Measurements from ENCODE around the gene SPATA17. TPM values are rescaled to one million over a fixed set of nuclear protein-coding genes. Genes with fewer than 3 reads are reported as not detected.
A peak's percentile ranks its signal among the peaks of the same experiment; 100 is the strongest.

Gene SPATA17
- polyA plus RNA-seq, 1 of the 3 experiments (the other 2 are of a cell fraction), result 1.2 TPM

- TF ChIP-seq NFIC (IDR thresholded peaks at IDR 0.05; ENCODE audit: borderline replicate concordance) (no peak), RCOR1 (IDR thresholded peaks at IDR 0.05; ENCODE audit: low read length) (no peak), MXI1 (IDR thresholded peaks at IDR 0.05; ENCODE audit: low read depth, low read length) (no peak), NRF1 (IDR thresholded peaks at IDR 0.05; ENCODE audit: low read depth, low read length) (no peak)
These were observed 245.3 kb downstream of the SPATA17 start (continued) for GRCh38 chr1:217876401-217876800.

- Histone ChIP-seq H3K9ac (no peak overlapping the region), H4K20me1 (ENCODE audit: insufficient read depth) (no peaks in the 10 kb centered on the region), H3K79me2 (ENCODE audit: insufficient read depth) (no peaks in the 10 kb centered on the region), H3K4me1 (ENCODE audit: control insufficient read depth in 1 of 2, insufficient read depth in 2 of 2, low read depth in 1 of 2, low read length in 1 of 2) (peaks cover 5 to 12% of the 10 kb centered on the region in 2 experiments; a peak in 3 of 4 replicates), H3F3A (replicated peaks; ENCODE audit: insufficient read depth) (peaks cover 17% of the 10 kb centered on the region), H3K4me2 (no peak overlapping the region), H2AFZ (ENCODE audit: low read depth) (no peak overlapping the region), H3K9me3 (no peaks in the 10 kb centered on the region), H3K9me2 (no peaks in the 10 kb centered on the region), H3K27ac (ENCODE audit: low read depth in 2 of 2, low read length in 1 of 2) (no peak overlapping the region), H3K27me3 (ENCODE audit: insufficient read depth) (no peaks in the 10 kb centered on the region), H3K36me3 (replicated peaks in 1 of 2; ENCODE audit: control insufficient read depth in 1 of 2, insufficient read depth in 2 of 2, low read length in 1 of 2) (no peaks in the 10 kb centered on the region), H3K4me3 (ENCODE audit: low read depth in 2 of 2, low read length in 1 of 2) (no peak overlapping the region)
- ChIA-PET POLR2A (no interaction called here), CTCF (interaction anchor here (1.0 kb wide), 1 partner anchor 20 kb away, joined by 3 read pairs; no protein-coding TSS in a partner anchor)
- TF ChIP-seq MEF2A (IDR thresholded peaks at IDR 0.05; ENCODE audit: borderline replicate concordance, low read depth) (no peak), FOSL2 (IDR thresholded peaks at IDR 0.05; ENCODE audit: borderline replicate concordance, low read depth) (no peak), MXI1 (IDR thresholded peaks at IDR 0.05; ENCODE audit: low read depth, low read length) (no peak), TCF12 (IDR thresholded peaks at IDR 0.05) (0 out of 2 replicates have a peak, but pooled peaks have one; percentile 22), PBX3 (IDR thresholded peaks at IDR 0.05) (no peak)
- no peak for DNase-seq
- 70% methylated on average over 5 of the region's 5 CpGs for WGBS (ENCODE audit: low lambda C conversion rate)
These were observed 245.8 kb downstream of the SPATA17 start for GRCh38 chr1:217876896-217877295.

- H3K27ac ChIP-seq (ENCODE audit: low read depth in 2 of 2, low read length in 1 of 2), result peak overlapping the region; percentile 79 to 88; a peak in 3 of 4 replicates
- no peaks in the 10 kb centered on the region for H3K9me2 ChIP-seq
- no peak overlapping the region; a peak in 1 of 4 replicates for H3K4me3 ChIP-seq (ENCODE audit: low read depth in 2 of 2, low read length in 1 of 2)
- no peak for DNase-seq
- peak overlapping the region; percentile 42 for H3K4me2 ChIP-seq
- no peaks in the 10 kb centered on the region for H3K36me3 ChIP-seq (replicated peaks in 1 of 2; ENCODE audit: control insufficient read depth in 1 of 2, insufficient read depth in 2 of 2, low read length in 1 of 2)
- H3K4me1 ChIP-seq (ENCODE audit: control insufficient read depth in 1 of 2, insufficient read depth in 2 of 2, low read depth in 1 of 2, low read length in 1 of 2), result peaks cover 5 to 19% of the 10 kb centered on the region in 2 experiments; a peak in 3 of 4 replicates
- no peaks in the 10 kb centered on the region for H3K79me2 ChIP-seq (ENCODE audit: insufficient read depth)
- H3K27me3 ChIP-seq (ENCODE audit: insufficient read depth), result no peaks in the 10 kb centered on the region
- no peak overlapping the region for H2AFZ ChIP-seq (ENCODE audit: low read depth)
- peaks cover 25% of the 10 kb centered on the region for H3F3A ChIP-seq (replicated peaks; ENCODE audit: insufficient read depth)
- H4K20me1 ChIP-seq (ENCODE audit: insufficient read depth), result no peaks in the 10 kb centered on the region
- POLR2A ChIA-PET, result no interaction called here
- CTCF ChIA-PET, result no interaction called here
- no peaks in the 10 kb centered on the region for H3K9me3 ChIP-seq
- no peak overlapping the region; the same call in 1 of the 2 replicates for H3K9ac ChIP-seq
- no peak for TF ChIP-seq EZH2phosphoT487 (IDR thresholded peaks at IDR 0.05; ENCODE audit: borderline replicate concordance, low read depth)
- TF ChIP-seq GABPA (IDR thresholded peaks at IDR 0.05; ENCODE audit: low read depth), result no peak
- TF ChIP-seq YY1 (IDR thresholded peaks at IDR 0.05; ENCODE audit: low read depth), result no peak
- TF ChIP-seq RFX5 (IDR thresholded peaks at IDR 0.05; ENCODE audit: low read length), result no peak
- no peak for TF ChIP-seq ZBTB33 (IDR thresholded peaks at IDR 0.05; ENCODE audit: borderline replicate concordance, low read depth)
- peak; percentile 35; the same call in 1 of the 2 replicates for TF ChIP-seq ELF1 (IDR thresholded peaks at IDR 0.05)
- no peak for TF ChIP-seq MXI1 (IDR thresholded peaks at IDR 0.05; ENCODE audit: low read depth, low read length)
- peak; percentile 82 for TF ChIP-seq JUND (IDR thresholded peaks at IDR 0.05)
- TF ChIP-seq MAX (IDR thresholded peaks at IDR 0.05; ENCODE audit: low read depth), result no peak
- TF ChIP-seq POLR2AphosphoS5 (IDR thresholded peaks at IDR 0.05; ENCODE audit: low read depth, low read length), result no peak
- TF ChIP-seq TAF1 (IDR thresholded peaks at IDR 0.05; ENCODE audit: borderline replicate concordance, low read depth, low read length), result no peak
- TF ChIP-seq EP300 (IDR thresholded peaks at IDR 0.05; ENCODE audit: borderline replicate concordance in 1 of 2, low read depth in 1 of 2, low read length in 1 of 2), result peak in 1 of 2 experiments; percentile 84; a peak in 3 of 4 replicates
- no peak for TF ChIP-seq GATA2 (CRISPR knock-in tag; IDR thresholded peaks at IDR 0.05)
- peak; percentile 42 for TF ChIP-seq FOSL2 (IDR thresholded peaks at IDR 0.05; ENCODE audit: borderline replicate concordance, low read depth)
- peak; percentile 88; the same call in 1 of the 2 replicates for TF ChIP-seq TEAD4 (IDR thresholded peaks at IDR 0.05; ENCODE audit: borderline replicate concordance, insufficient read depth)
- peak; percentile 95 for TF ChIP-seq RXRA (IDR thresholded peaks at IDR 0.05; ENCODE audit: borderline replicate concordance, low read depth)
- TF ChIP-seq CHD2 (IDR thresholded peaks at IDR 0.05; ENCODE audit: low read length, partially characterized antibody), result no peak
- TF ChIP-seq SIN3A (IDR thresholded peaks at IDR 0.05; ENCODE audit: borderline replicate concordance, low read depth, low read length), result 0 out of 2 replicates have a peak, but pooled peaks have one; percentile 26
These were observed 250.0 kb downstream of the SPATA17 start for GRCh38 chr1:217881131-217881543.
